IMR-90 (cell line): ENCODE measurements around the gene PIGU. TPM values are rescaled to one million over a fixed set of nuclear protein-coding genes. Genes with fewer than 3 reads are reported as not detected.
A peak's percentile ranks its signal among the peaks of the same experiment; 100 is the strongest.

Source experiments
- RAD21 ChIP-seq: IDR thresholded peaks from 2 replicates; pipeline ENCODE4 v1.6.1; 2012; ENCODE audit warnings: low read length, improper control_type of control experiment
- RCOR1 ChIP-seq: IDR thresholded peaks from 2 replicates; pipeline ENCODE4 v1.6.1; 2012; ENCODE audit warnings: mild to moderate bottlenecking, low read length, improper control_type of control experiment; ENCODE audit not compliant: insufficient replicate concordance
- USF2 ChIP-seq: fragments of 150-350 bp; IDR thresholded peaks from 2 replicates; pipeline ENCODE4 v1.6.1; 2017; ENCODE audit warnings: mild to moderate bottlenecking, antibody characterized with exemption, low read length, low read depth
- polyA plus RNA-seq, 3 experiments: library from polyadenylated mRNA; depleted of rRNA; stranded (reverse); fragments of >200 nt; gene quantifications; 2 replicates each; pipeline ENCODE4 v1.2.3, GENCODE V29; 2012; ENCODE audit warnings: low replicate concordance in 1 of 3
- total RNA-seq: library from RNA; depleted of rRNA; stranded (reverse); fragments of >200 nt; gene quantifications from 2 replicates; pipeline ENCODE4 v1.2.3, GENCODE V29; 2012

PIGU gene
- total and polyA plus RNA-seq, 2 of the 4 experiments (the other 2 are of a cell fraction) = 11.1 to 31.1 TPM

- TF ChIP-seq USF2 (peak; percentile 15), RCOR1 (no peak), RAD21 (no peak)
Observed at GRCh38 chr20:34704177-34705007, 27.5 kb upstream of the PIGU start, which contains the start of gene TP53INP2 (continued).
